Hematopoietic multipotent progenitor cell treated with erythropoietin and hydrocortisone succinate and interleukin-3 and kit ligand, for 17 days (in vitro differentiated cells): Measurements from ENCODE around the gene COLGALT1.
"Not testable (repeated sequence)": the region's sequence is repeated elsewhere in the genome, so short reads cannot be mapped to it uniquely, and the experiment has no call there.

ENCODE experiments used
- DNase-seq: peaks from one replicate; pipeline ENCODE4 v3.0.0-alpha.2; 2015; ENCODE audit warnings: low spot score

Gene COLGALT1

DNA sequence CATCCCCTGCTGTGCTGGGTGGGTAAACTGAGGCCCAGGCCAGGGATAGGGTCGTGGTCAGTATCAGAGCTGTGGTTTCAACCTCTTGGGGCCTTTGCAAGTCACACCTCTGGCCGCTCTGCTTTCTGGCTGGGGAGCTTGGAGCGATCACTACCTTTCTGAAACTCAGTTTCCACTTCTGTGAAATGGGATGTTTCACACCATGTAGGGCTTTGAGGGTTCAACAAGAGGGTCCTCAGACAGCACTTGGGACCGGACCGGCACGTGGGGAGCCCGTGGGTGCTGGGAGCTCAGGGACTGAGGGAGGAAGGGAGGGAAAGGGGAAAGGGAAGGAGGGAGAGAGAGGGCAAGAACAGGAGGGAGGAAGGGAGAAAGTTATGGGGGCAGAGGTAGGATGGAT, 22.9 kb upstream of the COLGALT1 start:
- DNase-seq, result no peak

DNA sequence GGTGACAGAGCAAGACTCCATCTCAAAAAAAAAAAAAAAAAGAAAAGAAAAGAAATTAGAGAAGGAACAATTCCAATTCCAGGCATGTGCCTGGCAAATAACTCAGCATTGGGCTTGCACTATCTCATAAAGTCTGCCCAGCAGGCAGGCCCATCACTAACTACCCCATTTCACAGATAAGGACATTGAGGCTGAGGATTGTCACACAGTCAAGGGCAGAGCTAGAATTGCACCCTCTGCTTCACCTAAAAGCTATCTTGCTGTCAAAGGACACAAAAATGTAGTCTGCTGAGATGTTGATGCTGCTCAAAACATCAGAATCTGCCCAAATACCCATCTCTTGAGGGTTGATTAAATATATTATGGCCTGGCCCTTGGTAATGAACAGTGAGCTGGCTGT, 20.7 kb upstream of the COLGALT1 start:
- no peak for DNase-seq

GRCh38 chr19:17536955-17537354, 18.5 kb upstream of the COLGALT1 start:
- DNase-seq, result no peak

GRCh38 chr19:17538684-17539237, 16.7 kb upstream of the COLGALT1 start:
- DNase-seq, result no peak

DNA sequence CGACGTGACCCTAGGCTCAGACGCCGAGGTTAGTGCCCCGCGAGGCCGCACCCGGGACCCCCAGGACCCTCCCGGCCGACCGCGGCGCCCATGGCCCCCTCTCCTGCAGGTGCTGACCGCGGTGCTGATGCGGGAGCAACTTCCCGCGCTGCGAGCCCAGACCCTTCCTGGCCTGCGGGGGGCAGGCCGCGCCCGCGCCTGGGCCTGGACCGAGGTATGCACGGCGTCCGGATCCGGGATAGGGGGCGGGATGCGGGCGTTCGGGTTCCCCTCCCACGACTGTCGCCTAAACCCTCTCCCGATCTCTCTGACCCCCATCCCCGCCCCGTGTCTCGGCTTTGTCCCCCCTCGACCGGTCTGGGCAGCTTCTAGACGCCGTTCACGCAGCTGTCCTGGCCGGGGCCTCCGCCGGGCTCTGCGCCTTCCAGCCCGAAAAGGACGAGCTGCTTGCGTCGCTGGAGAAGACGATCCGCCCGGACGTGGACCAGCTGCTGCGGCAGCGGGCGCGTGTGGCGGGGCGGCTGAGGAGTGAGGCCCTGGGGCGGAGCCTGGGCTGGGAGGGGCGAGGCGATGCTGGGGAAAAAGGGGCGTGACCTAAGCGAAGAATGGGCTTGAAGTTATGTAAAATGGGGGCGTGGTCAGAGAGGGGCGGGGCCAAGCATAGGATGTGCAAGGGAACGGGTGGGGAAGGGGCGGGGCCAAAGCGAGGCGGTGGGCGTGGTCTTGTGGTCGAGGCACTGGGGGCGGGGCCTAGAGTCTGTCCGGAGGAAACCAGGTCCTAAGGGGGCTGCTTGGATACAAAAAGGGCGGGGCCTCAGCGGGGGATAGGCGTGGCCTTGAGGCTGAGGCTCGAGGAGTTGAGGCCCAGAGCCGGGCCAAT, 16.0 kb upstream of the COLGALT1 start:
- peak; percentile 79 for DNase-seq

DNA sequence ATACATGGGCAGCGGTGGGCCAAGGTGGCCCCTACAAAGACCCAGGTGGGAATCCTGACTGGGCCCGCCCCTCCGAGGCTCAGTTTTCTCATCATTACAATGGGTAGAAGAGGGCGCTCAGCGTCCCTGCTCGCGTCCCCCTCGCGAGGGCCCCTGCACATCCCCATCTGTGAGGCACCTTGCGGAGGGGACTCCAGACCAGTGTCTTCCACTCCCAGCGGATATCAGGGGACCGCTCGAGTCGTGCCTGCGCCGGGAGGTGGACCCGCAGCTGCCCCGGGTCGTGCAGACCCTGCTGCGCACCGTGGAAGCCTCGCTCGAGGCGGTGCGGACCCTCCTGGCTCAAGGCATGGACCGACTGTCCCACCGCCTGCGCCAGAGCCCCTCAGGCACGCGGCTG, 15.3 kb upstream of the COLGALT1 start:
- DNase-seq, result no peak

DNA sequence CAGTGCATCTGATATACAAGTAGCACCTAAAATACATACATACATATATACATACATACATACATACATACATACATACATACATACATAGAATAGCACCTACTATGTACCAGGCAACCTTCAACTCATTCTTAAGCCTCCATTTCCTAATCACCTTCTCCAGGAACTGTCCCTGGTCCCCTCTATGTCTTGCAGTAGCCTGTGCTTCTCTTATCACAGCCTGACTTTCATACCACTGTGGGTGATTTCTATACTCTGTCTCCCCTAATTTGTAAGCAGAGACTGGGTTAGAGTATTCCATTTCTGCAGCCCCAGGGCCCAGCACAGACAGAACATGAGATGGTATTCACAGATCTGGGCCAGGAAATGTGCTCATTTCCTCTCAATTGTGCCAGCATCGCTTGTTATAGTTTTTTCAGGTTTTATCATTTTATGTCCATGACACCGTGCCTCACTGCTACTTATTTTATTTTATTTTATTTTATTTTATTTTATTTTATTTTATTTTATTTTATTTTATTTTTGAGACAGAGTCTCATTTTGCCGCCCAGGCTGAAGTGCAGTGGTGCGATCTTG, 14.2 kb upstream of the COLGALT1 start:
- no peak for DNase-seq

GRCh38 chr19:17542042-17542441, 13.4 kb upstream of the COLGALT1 start:
- DNase-seq, result no peak

GRCh38 chr19:17542793-17543582, 12.5 kb upstream of the COLGALT1 start:
- no peak for DNase-seq

- no peak for DNase-seq
Measured at GRCh38 chr19:17543986-17544385, 11.5 kb upstream of the COLGALT1 start.

GRCh38 chr19:17544418-17544817, 11.0 kb upstream of the COLGALT1 start:
- DNase-seq, result no peak

GRCh38 chr19:17548145-17548544, 7.3 kb upstream of the COLGALT1 start:
- no peak for DNase-seq

DNA sequence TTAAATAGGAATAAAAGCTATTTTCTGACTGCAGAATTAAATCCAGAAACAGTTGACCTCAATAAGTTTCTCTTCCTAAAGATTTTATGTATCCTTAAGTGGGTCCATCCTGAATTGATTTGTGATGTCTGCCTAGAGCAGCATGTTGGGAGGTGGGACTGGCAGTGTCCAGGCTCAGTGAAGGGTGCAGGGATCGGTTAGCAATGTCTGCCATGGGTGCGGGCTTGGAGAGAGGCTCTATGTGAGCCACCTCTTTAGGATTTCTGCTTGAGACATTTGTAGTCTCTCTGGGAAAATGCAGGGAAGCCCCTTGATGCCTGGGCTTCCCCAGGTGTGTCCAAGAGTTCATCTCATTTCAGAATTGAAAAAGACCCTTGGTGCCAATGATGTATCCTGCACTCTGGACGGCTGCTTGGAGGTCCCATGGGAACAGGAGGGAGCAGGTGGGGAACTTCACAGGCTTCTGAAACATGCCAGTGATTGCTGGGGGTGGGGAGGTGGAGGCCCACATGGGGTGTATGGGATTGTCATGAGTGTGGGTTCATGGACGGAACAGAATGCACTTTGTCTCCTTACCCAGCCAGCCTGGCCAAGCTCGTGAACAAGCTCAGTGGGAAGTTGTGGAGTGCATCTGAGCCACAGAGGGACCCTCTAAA, 6.2 kb upstream of the COLGALT1 start:
- no peak for DNase-seq

GRCh38 chr19:17550076-17550667, 5.3 kb upstream of the COLGALT1 start:
- DNase-seq, result no peak

- not testable (repeated sequence) for DNase-seq
Measured at GRCh38 chr19:17552735-17553134, 2.7 kb upstream of the COLGALT1 start.

DNA sequence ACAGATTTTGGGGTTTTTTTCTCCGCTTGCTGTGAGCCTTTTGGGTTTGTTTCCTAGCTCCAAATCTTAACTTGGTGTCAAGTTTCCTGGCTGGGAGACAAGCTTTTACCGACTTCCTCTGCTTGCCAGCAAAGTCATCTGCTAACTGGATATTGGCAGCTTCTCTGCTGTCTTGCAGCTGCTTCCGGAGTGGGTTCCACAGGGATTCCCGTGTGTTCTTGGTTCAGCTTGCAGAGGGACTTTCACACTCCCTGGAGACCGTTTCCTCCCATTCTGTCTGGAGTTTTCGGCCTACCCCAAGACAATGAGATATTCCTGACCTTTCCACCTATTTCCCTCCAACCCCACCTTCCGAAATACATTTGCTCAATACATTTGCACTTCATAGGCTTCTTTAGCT, 2.2 kb upstream of the COLGALT1 start:
- no peak for DNase-seq

DNA sequence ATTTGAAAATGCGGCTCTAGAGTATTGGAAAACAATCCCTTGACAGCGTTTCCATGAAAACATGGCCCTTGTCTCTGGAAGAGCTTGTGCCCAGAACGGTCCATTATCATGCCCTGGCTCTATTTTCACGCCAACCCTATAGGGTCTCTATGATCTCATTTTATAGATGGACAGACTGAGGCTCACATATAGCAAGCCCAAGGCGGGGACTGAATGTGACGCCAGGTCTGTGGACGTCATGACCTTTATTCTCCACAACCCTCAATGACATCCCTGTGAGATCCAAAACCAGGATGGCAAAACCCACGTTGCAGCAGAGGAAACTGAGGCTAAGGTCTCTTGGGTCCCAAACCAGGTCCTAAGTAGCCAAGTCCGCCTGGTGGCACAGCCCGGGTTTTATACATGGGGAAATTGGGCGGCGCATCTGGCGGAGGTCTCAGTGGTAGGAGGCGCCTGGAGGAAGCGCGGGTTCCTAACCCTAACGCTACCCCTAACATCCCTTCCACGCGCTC, 425 bp upstream of the COLGALT1 start:
- no peak for DNase-seq

DNA sequence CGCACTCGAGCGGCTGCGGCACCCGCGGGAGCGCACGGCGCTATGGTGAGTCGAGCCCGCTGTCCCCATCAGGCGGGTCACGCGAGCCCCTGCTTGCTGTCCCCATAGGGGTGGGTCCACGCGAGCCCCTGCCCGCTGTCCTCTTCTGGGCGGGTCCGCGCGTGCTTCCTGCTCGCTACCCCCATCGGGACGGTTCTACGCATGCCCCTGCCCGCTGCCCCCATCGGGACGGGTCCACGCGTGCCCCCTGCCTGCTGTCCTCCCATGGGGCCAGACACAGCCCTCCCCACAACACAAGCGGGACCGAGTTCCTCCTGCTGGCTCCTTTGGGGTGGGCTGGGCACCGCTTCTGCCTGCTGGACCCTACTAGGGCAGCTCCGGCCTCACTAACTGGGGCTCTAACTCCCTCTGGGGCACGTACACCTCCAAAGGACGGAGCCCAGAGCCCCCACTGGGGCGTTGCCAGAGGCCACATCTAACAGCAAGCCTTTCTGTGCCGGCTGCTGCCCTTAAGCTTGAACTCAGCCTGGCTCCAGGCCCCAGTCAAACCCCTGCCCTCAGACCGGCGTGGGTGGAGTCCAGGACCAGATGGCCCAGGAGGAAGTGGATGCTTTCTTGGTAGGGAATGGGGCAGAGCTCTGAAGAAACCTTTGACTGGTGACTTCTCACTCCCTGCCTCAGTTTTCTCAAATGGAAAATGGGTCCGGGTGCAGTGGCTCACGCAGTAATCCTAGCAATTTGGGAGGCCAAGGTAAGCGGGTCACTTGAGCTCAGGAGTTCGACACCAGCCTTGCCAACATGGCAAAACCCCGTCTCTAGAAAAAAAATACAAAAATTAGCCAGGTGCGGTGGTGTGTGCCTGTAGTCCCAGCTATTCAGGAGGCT, 722 bp downstream of the COLGALT1 start:
- peak; percentile 39 for DNase-seq

DNA sequence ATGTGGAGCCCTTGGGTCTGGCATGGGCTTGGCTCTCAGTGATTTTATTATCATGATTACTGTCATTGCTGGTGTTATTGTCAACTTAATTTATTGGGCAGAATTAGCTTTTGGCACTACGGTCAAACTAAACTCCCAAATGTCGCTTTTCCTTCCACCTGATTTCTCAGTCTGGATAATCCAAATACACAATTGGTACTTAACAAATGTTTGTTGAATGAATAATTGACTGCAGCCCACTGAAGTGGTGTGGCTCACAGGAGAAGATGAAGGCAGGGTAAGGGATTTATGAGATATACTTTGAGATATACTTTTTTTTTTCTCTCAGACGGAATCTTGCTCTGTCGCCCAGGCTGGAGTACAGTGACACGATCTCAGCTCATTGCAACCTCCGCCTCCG, 1.5 kb downstream of the COLGALT1 start:
- DNase-seq, result no peak

DNA sequence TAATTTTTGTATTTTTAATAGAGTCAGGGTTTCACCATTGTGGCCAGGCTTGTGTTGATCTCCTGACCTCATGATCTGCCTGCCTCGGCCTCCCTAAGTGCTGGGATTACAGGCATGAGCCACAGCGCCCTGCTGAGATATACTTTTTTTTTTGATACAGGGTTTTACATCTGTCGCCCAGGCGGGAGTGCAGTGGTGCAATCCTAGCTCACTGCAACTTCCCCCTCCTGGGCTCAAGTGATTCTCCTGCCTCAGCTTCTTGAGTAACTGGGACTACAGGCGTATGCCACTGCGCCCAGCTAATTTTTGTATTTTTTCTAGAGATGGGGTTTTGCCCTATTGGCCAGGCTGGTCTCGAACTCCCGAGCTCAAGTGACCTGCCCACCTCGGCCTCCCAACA, 2.0 kb downstream of the COLGALT1 start:
- no peak for DNase-seq
